ENCODE measurements around the gene IL1RL1.

The IL1RL1 gene
- total RNA-seq, result 0 to 6.5 (median 0.86) reads per million in 9 experiments

GRCh38 chr2:102310964-102311640, at the start of gene IL1RL1:
TSS of gene IL1RL1 (plus strand) at chr2:102311563. CDS start at chr2:102338265, 26,702 bp downstream.
- DNase-seq (no peak), ATAC-seq (replicated peaks) (no peak)
- Mint-ChIP-seq H3K9me3 (no peaks in the 10 kb centered on the region), H3K27ac (no peak within 1 kb of the TSS), H3K27me3 (peaks cover 23 to 24% of the 10 kb centered on the region in 2 donors), H3K4me1 (ENCODE audit: low read depth in 2 of 2) (peaks cover 5 to 6% of the 10 kb centered on the region in 2 donors), H3K36me3 (ENCODE audit: insufficient read depth) (no peaks in the 10 kb centered on the region), H3K4me3 (no peak within 1 kb of the TSS)

GRCh38 chr2:102262216-102263129, 48.9 kb upstream of the IL1RL1 start:
- Mint-ChIP-seq H3K27me3 (no peaks in the 10 kb centered on the region), H3K36me3 (ENCODE audit: insufficient read depth) (no peaks in the 10 kb centered on the region), H3K4me1 (ENCODE audit: low read depth in 2 of 2) (peaks cover 12 to 20% of the 10 kb centered on the region in 2 donors), H3K27ac (no peak overlapping the region), H3K4me3 (no peak overlapping the region), H3K9me3 (no peaks in the 10 kb centered on the region)
- ATAC-seq (replicated peaks), result peak; percentile 64
- no peak for DNase-seq

GRCh38 chr2:102264952-102265351, 46.4 kb upstream of the IL1RL1 start:
- H3K4me1 Mint-ChIP-seq (ENCODE audit: low read depth in 2 of 2), result peaks cover 3 to 9% of the 10 kb centered on the region in 2 donors
- DNase-seq (no peak), ATAC-seq (replicated peaks) (no peak)
- no peaks in the 10 kb centered on the region for H3K9me3 Mint-ChIP-seq
- H3K36me3 Mint-ChIP-seq (ENCODE audit: insufficient read depth), result no peaks in the 10 kb centered on the region
- H3K27ac Mint-ChIP-seq, result no peak overlapping the region
- H3K4me3 Mint-ChIP-seq, result no peak overlapping the region
- H3K27me3 Mint-ChIP-seq, result peaks cover 0 to 5% of the 10 kb centered on the region in 2 donors

- H3K27ac Mint-ChIP-seq, result no peak overlapping the region
- peaks cover 3 to 9% of the 10 kb centered on the region in 2 donors for H3K4me1 Mint-ChIP-seq (ENCODE audit: low read depth in 2 of 2)
- DNase-seq (no peak), ATAC-seq (replicated peaks) (no peak)
- no peaks in the 10 kb centered on the region for H3K36me3 Mint-ChIP-seq (ENCODE audit: insufficient read depth)
- no peak overlapping the region for H3K4me3 Mint-ChIP-seq
- H3K27me3 Mint-ChIP-seq, result peaks cover 0 to 14% of the 10 kb centered on the region in 2 donors
- no peaks in the 10 kb centered on the region for H3K9me3 Mint-ChIP-seq
Observed at GRCh38 chr2:102266204-102266603, 45.2 kb upstream of the IL1RL1 start.

GRCh38 chr2:102267774-102268173, 43.6 kb upstream of the IL1RL1 start:
- Mint-ChIP-seq H3K36me3 (ENCODE audit: insufficient read depth) (no peaks in the 10 kb centered on the region), H3K4me3 (no peak overlapping the region), H3K9me3 (no peaks in the 10 kb centered on the region), H3K27me3 (peaks cover 0 to 14% of the 10 kb centered on the region in 2 donors), H3K4me1 (ENCODE audit: low read depth in 2 of 2) (peaks cover 10 to 14% of the 10 kb centered on the region in 2 donors), H3K27ac (no peak overlapping the region)
- DNase-seq (no peak), ATAC-seq (replicated peaks) (no peak)

GRCh38 chr2:102268510-102269199, 42.7 kb upstream of the IL1RL1 start:
- no peak overlapping the region for H3K27ac Mint-ChIP-seq
- no peaks in the 10 kb centered on the region for H3K9me3 Mint-ChIP-seq

GRCh38 chr2:102269200-102269524, 42.2 kb upstream of the IL1RL1 start:
- Mint-ChIP-seq H3K27me3 (peaks cover 0 to 14% of the 10 kb centered on the region in 2 donors), H3K36me3 (ENCODE audit: insufficient read depth) (no peaks in the 10 kb centered on the region), H3K4me1 (ENCODE audit: low read depth in 2 of 2) (peaks cover 7 to 9% of the 10 kb centered on the region in 2 donors), H3K9me3 (no peaks in the 10 kb centered on the region), H3K27ac (no peak overlapping the region), H3K4me3 (no peak overlapping the region)
- no peak for DNase-seq
- ATAC-seq (replicated peaks), result no peak

More at GRCh38 chr2:102268510-102269199, 42.7 kb upstream of the IL1RL1 start:
- Mint-ChIP-seq H3K4me1 (ENCODE audit: low read depth in 2 of 2) (peaks cover 8 to 12% of the 10 kb centered on the region in 2 donors), H3K4me3 (no peak overlapping the region), H3K27me3 (peaks cover 0 to 14% of the 10 kb centered on the region in 2 donors), H3K36me3 (ENCODE audit: insufficient read depth) (no peaks in the 10 kb centered on the region)
- no peak for ATAC-seq (replicated peaks)
- DNase-seq, result no peak

GRCh38 chr2:102271844-102272243, 39.5 kb upstream of the IL1RL1 start:
- Mint-ChIP-seq H3K4me1 (ENCODE audit: low read depth in 2 of 2) (peaks cover 20 to 24% of the 10 kb centered on the region in 2 donors), H3K36me3 (ENCODE audit: insufficient read depth) (no peaks in the 10 kb centered on the region), H3K27ac (peak overlapping the region in 1 of 2 donors; percentile 50), H3K27me3 (peaks cover 0 to 14% of the 10 kb centered on the region in 2 donors), H3K4me3 (no peak overlapping the region), H3K9me3 (peaks cover 0 to 6% of the 10 kb centered on the region in 2 donors)
- DNase-seq (no peak), ATAC-seq (replicated peaks) (peak; percentile 74)

GRCh38 chr2:102273619-102274211, 37.6 kb upstream of the IL1RL1 start:
- H3K36me3 Mint-ChIP-seq (ENCODE audit: insufficient read depth), result no peaks in the 10 kb centered on the region
- DNase-seq (no peak), ATAC-seq (replicated peaks) (no peak)
- H3K27ac Mint-ChIP-seq, result no peak overlapping the region
- H3K4me3 Mint-ChIP-seq, result no peak overlapping the region
- H3K4me1 Mint-ChIP-seq (ENCODE audit: low read depth in 2 of 2), result peaks cover 29 to 37% of the 10 kb centered on the region in 2 donors
- H3K9me3 Mint-ChIP-seq, result peaks cover 0 to 6% of the 10 kb centered on the region in 2 donors
- peaks cover 0 to 14% of the 10 kb centered on the region in 2 donors for H3K27me3 Mint-ChIP-seq

GRCh38 chr2:102276549-102277201, 34.7 kb upstream of the IL1RL1 start:
- DNase-seq (no peak), ATAC-seq (replicated peaks) (peak; percentile 84)
- peak overlapping the region; percentile 49 to 56 for H3K4me3 Mint-ChIP-seq
- peak overlapping the region in 1 of 2 donors; percentile 15 for H3K27ac Mint-ChIP-seq
- H3K36me3 Mint-ChIP-seq (ENCODE audit: insufficient read depth), result no peaks in the 10 kb centered on the region
- H3K9me3 Mint-ChIP-seq, result peaks cover 0 to 6% of the 10 kb centered on the region in 2 donors
- H3K27me3 Mint-ChIP-seq, result no peaks in the 10 kb centered on the region
- H3K4me1 Mint-ChIP-seq (ENCODE audit: low read depth in 2 of 2), result peaks cover 28 to 39% of the 10 kb centered on the region in 2 donors

GRCh38 chr2:102277202-102277700, 34.1 kb upstream of the IL1RL1 start:
- Mint-ChIP-seq H3K4me3 (peak overlapping the region; percentile 49 to 56), H3K27ac (peak overlapping the region in 1 of 2 donors; percentile 15), H3K27me3 (no peaks in the 10 kb centered on the region), H3K9me3 (peaks cover 0 to 6% of the 10 kb centered on the region in 2 donors), H3K4me1 (ENCODE audit: low read depth in 2 of 2) (peaks cover 22 to 34% of the 10 kb centered on the region in 2 donors), H3K36me3 (ENCODE audit: insufficient read depth) (no peaks in the 10 kb centered on the region)
- no peak for DNase-seq
- ATAC-seq (replicated peaks), result no peak

GRCh38 chr2:102278720-102279390, 32.5 kb upstream of the IL1RL1 start:
- Mint-ChIP-seq H3K4me3 (no peak overlapping the region), H3K36me3 (ENCODE audit: insufficient read depth) (no peaks in the 10 kb centered on the region), H3K4me1 (ENCODE audit: low read depth in 2 of 2) (peaks cover 22 to 34% of the 10 kb centered on the region in 2 donors), H3K9me3 (peaks cover 0 to 6% of the 10 kb centered on the region in 2 donors), H3K27me3 (no peaks in the 10 kb centered on the region), H3K27ac (no peak overlapping the region)
- DNase-seq (no peak), ATAC-seq (replicated peaks) (no peak)

Measured in effector memory CD8-positive, alpha-beta T cell (primary cell).